ES-I3 (cell line): ENCODE measurements around the gene COL11A2.
"Not testable (repeated sequence)": the region's sequence is repeated elsewhere in the genome, so short reads cannot be mapped to it uniquely, and the experiment has no call there.

Experiments
- H3K36me3 ChIP-seq: 2 replicates; pipeline ENCODE4 v1.6.1; 2013; ENCODE audit warnings: mild to moderate bottlenecking, low read length, control low read depth, moderate library complexity; ENCODE audit not compliant: insufficient read depth
- H3K4me1 ChIP-seq: 2 replicates; pipeline ENCODE4 v1.6.1; 2013; ENCODE audit warnings: mild to moderate bottlenecking, control low read depth, low read length; ENCODE audit not compliant: insufficient read depth
- H3K9ac ChIP-seq: 2 replicates; pipeline ENCODE4 v1.6.1; 2013; ENCODE audit warnings: low read depth, mild to moderate bottlenecking, low read length, moderate library complexity
- H3K9me3 ChIP-seq: 2 replicates; pipeline ENCODE4 v1.6.1; 2013; ENCODE audit warnings: mild to moderate bottlenecking, low read length, moderate library complexity; ENCODE audit not compliant: control insufficient read depth, insufficient read depth

The COL11A2 gene

DNA sequence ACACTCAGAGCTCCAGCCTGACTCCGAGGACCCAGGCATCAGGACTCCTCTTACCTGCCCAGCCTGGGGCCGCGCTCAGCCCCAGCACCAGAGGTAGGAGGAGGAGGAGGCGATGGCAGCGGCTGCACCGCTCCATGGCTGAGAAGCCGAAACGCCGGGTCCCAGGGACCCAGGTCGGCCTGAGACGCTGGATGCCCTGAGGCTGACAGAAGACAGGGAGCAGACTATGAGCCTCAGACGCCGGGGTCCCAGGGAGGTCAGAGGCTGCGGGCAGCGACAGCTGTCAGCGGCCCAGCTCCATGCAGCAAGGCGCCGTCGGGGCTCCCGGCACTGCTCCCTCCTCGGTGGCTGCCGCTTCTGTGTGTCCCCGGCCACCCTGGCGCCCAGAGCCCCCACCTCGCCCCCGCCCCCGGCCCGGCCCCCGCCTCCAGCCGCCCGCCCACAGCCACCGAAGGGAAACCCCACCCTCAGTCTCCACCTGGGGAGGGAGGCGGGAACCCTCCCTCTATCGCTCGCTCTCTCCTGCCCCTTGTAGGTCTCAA is at the start of gene COL11A2:
COL11A2 (minus strand) TSS at position 363 of the 542 bp plus-strand sequence; CDS start at position 136, 227 bp downstream.
- H3K36me3 ChIP-seq = no peaks in the 10 kb centered on the region
- no peaks in the 10 kb centered on the region for H3K4me1 ChIP-seq
- peak within 1 kb of the TSS; percentile 71; the same call in 1 of the 2 replicates for H3K9ac ChIP-seq
- no peaks in the 10 kb centered on the region for H3K9me3 ChIP-seq

GRCh38 chr6:33241968-33242367 is 49.7 kb upstream of the COL11A2 start:
- H3K36me3 ChIP-seq = no peaks in the 10 kb centered on the region
- H3K9me3 ChIP-seq = no peaks in the 10 kb centered on the region
- H3K9ac ChIP-seq = no peak overlapping the region
- no peaks in the 10 kb centered on the region for H3K4me1 ChIP-seq

- Histone ChIP-seq H3K4me1 (peaks cover 11% of the 10 kb centered on the region), H3K36me3 (no peaks in the 10 kb centered on the region), H3K9ac (no peak overlapping the region), H3K9me3 (no peaks in the 10 kb centered on the region)
Observed at GRCh38 chr6:33237741-33238140, 45.5 kb upstream of the COL11A2 start.

DNA sequence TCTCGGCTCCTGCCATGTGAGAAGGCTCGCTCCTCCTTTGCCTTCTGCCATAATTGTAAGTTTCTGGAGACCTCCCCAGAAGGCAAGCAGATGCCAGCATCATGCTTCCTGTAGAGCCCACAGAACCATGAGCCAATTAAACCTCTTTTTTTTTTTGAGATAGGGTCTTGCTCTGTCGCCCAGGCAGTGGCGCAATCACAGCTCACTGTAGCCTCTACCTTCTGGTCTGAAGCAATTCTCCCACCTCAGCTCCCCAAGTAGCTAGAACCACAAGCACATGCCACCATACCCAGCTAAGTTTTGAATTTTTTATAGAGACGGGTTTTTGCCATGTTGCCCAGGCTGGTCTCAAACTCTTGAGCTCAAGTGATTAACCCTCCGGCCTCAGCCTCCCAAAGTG is 44.6 kb upstream of the COL11A2 start:
- Histone ChIP-seq H3K4me1 (peaks cover 11% of the 10 kb centered on the region), H3K9ac (no peak overlapping the region), H3K36me3 (no peaks in the 10 kb centered on the region), H3K9me3 (no peaks in the 10 kb centered on the region)

- no peaks in the 10 kb centered on the region for H3K36me3 ChIP-seq
- H3K9me3 ChIP-seq = no peaks in the 10 kb centered on the region
- H3K4me1 ChIP-seq = peaks cover 11% of the 10 kb centered on the region
- H3K9ac ChIP-seq = no peak overlapping the region
Observed at GRCh38 chr6:33236328-33236727, 44.1 kb upstream of the COL11A2 start.

- Histone ChIP-seq H3K36me3 (no peaks in the 10 kb centered on the region), H3K9me3 (no peaks in the 10 kb centered on the region), H3K9ac (peak overlapping the region; percentile 25; the same call in 1 of the 2 replicates), H3K4me1 (peaks cover 11% of the 10 kb centered on the region)
Observed at GRCh38 chr6:33235221-33235634, 43.0 kb upstream of the COL11A2 start.

DNA sequence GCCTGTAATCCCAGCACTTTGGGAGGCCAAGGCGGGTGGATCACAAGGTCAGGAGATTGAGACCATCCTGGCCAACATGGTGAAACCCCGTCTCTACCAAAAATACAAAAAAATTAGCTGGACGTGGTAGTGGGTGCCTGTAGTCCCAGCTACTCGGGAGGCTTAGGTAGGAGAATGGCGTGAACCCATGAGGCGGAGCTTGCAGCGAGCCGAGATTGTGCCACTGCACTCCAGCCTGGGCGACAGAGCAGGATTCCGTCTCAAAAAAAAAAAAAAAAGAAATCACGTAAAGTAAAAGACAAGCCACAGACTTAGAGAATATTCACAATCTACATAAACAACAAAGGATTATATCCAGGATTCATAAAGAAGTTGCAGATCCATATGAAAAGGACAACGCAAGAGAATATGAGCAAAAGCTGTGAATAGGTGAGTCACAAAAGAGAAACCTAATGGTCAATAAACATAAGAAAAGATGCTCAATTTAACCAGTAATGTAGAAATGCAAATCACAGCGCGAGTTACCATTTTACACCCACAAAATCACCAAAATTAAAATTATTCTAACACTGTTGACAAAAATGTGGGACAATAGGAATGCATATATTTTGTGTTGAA is 34.3 kb upstream of the COL11A2 start:
- not testable (repeated sequence) for H3K9ac ChIP-seq, H3K36me3 ChIP-seq, H3K9me3 ChIP-seq
- H3K4me1 ChIP-seq = peaks cover 13% of the 10 kb centered on the region

- Histone ChIP-seq H3K36me3 (no peaks in the 10 kb centered on the region), H3K4me1 (peaks cover 19% of the 10 kb centered on the region), H3K9me3 (no peaks in the 10 kb centered on the region), H3K9ac (no peak overlapping the region)
Observed at GRCh38 chr6:33217681-33218080, 25.4 kb upstream of the COL11A2 start.

- Histone ChIP-seq H3K9me3 (no peaks in the 10 kb centered on the region), H3K9ac (no peak overlapping the region), H3K36me3 (no peaks in the 10 kb centered on the region), H3K4me1 (peaks cover 19% of the 10 kb centered on the region)
Observed at GRCh38 chr6:33217246-33217645, 25.0 kb upstream of the COL11A2 start.

- H3K36me3 ChIP-seq = no peaks in the 10 kb centered on the region
- no peak overlapping the region for H3K9ac ChIP-seq
- H3K9me3 ChIP-seq = no peaks in the 10 kb centered on the region
- H3K4me1 ChIP-seq = peaks cover 19% of the 10 kb centered on the region
Observed at GRCh38 chr6:33216117-33216649, 23.9 kb upstream of the COL11A2 start.

GRCh38 chr6:33215271-33216116 is 23.2 kb upstream of the COL11A2 start:
- peaks cover 19% of the 10 kb centered on the region for H3K4me1 ChIP-seq
- H3K9ac ChIP-seq = no peak overlapping the region
- no peaks in the 10 kb centered on the region for H3K36me3 ChIP-seq
- H3K9me3 ChIP-seq = no peaks in the 10 kb centered on the region

GRCh38 chr6:33213989-33214335 is 21.7 kb upstream of the COL11A2 start:
- H3K4me1 ChIP-seq = peaks cover 19% of the 10 kb centered on the region
- no peaks in the 10 kb centered on the region for H3K36me3 ChIP-seq
- H3K9ac ChIP-seq = peak overlapping the region; percentile 54; the same call in 1 of the 2 replicates
- H3K9me3 ChIP-seq = no peaks in the 10 kb centered on the region

DNA sequence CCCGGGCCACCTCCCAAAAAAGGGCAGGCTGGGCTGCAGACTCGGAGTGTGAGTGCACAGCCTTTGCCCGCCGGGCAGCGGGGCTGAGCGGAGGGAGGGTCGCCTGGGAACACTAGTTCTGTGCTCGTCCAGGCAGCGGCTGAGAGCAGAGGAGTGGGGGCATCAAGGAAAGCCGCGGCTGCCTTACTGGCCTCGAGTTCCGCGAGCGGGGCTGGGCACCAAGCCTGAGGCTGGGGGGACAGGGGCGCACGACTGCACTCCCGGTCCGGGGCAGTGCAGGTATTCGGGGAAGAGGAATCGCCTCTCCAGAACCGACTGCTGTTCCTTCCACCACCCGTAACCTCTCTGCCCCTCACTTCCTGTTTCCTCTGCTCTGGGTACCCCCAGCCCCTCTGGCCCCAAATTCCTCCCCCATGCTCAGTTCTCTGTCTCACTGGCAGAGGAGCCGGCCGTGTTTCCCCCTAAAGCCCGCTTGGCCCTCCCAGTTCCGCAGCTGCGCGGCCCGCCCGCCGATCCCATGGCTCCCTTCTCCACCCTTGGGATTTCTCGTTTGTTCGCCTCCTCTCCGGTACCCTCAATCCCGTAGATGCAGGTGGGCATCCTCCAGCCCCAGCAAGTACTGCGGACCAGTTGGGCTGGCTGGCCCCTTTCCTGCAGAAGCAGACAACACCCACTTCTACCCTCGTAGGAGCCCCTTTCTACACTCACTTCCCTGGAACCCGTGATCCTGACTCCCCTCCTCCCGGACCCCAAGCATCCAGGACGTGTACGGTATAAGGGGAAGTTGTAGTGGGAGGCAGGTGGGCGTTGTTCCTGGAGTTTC is 21.1 kb upstream of the COL11A2 start:
- Histone ChIP-seq H3K36me3 (no peaks in the 10 kb centered on the region), H3K9me3 (no peaks in the 10 kb centered on the region), H3K9ac (peak overlapping the region; percentile 54), H3K4me1 (peaks cover 19% of the 10 kb centered on the region)

- H3K36me3 ChIP-seq = no peaks in the 10 kb centered on the region
- peaks cover 17% of the 10 kb centered on the region for H3K4me1 ChIP-seq
- peak overlapping the region; percentile 54 for H3K9ac ChIP-seq
- H3K9me3 ChIP-seq = no peaks in the 10 kb centered on the region
Observed at GRCh38 chr6:33212857-33213165, 20.5 kb upstream of the COL11A2 start.
